Central memory CD8-positive, alpha-beta T cell (primary cell): ENCODE data around the gene HDAC7.

Experiments used
- ATAC-seq: fragments of 150-1000 bp; cut with Tn5 transposase; replicated peaks from 2 replicates; pipeline ENCODE4 v1.10.0; 2022; ENCODE audit warnings: mild to moderate bottlenecking, moderate FRiP score, moderate number of reproducible peaks; ENCODE audit not compliant: poor library complexity, severe bottlenecking; ENCODE audit errors: extremely low read depth
- DNase-seq, 2 donors: peaks; one replicate each; pipeline ENCODE4 v3.0.0; 2021; ENCODE audit warnings: low spot score in 2 of 2
- H3K27ac Mint-ChIP-seq: one replicate; pipeline ENCODE4 v1.8.0; 2022; ENCODE audit warnings: low read depth, mild to moderate bottlenecking, moderate library complexity, mixed read lengths
- H3K27me3 Mint-ChIP-seq: one replicate; pipeline ENCODE4 v1.8.0; 2022; ENCODE audit warnings: mixed read lengths
- H3K36me3 Mint-ChIP-seq: one replicate; pipeline ENCODE4 v1.8.0; 2022; ENCODE audit warnings: mild to moderate bottlenecking, moderate library complexity, mixed read lengths; ENCODE audit not compliant: insufficient read depth
- H3K4me1 Mint-ChIP-seq: one replicate; pipeline ENCODE4 v1.8.0; 2022; ENCODE audit warnings: mixed read lengths
- H3K4me3 Mint-ChIP-seq: one replicate; pipeline ENCODE4 v1.8.0; 2022; ENCODE audit warnings: mild to moderate bottlenecking, moderate library complexity, mixed read lengths
- H3K9me3 Mint-ChIP-seq: one replicate; pipeline ENCODE4 v1.8.0; 2022; ENCODE audit warnings: mixed read lengths

HDAC7 gene

DNA sequence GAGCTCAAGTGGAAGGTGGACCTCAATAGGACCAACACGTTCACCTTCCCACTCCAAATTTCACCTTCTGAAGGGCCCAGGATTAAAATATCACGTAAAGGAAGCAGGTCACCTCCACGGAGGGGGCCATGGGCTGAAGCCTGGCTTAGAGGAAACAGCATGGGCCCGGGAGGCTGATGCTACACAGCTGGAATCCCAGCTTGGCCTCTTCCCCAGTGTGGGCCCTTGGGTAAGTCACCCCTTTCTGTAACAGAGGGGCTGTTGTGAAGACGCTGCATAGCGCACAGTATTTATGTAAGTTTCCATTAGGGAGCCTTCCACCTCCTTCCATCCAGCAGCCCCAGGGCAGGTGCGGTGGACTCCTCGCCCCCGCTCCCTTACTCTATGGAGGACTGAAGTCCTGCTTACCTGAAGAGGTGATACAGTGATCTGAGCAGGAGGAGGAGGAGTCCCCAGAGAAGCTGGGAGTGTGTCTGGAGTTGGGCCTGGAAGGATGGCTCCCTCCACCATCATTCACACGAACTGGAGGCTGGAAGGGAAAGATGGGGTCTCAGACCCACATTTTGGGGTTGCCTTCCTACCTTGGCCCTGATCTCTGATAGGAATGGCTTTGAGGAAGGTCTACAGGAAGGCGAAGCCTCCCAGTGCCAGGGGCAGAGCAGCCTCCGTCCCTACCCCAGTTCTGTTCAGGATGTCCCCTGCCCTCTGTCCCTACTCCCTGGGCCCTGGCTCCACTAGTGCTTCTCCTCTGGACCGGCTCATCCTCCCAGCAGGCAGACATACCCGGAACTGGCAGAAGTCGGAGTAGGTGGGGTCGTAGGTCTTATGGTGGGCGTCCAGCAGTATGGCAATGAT lies 37.2 kb upstream of the HDAC7 start:
- no peak overlapping the region for H3K4me3 Mint-ChIP-seq
- ATAC-seq, result no peak
- no peak overlapping the region for H3K27ac Mint-ChIP-seq
- no peak for DNase-seq
- no peaks in the 10 kb centered on the region for H3K36me3 Mint-ChIP-seq
- H3K27me3 Mint-ChIP-seq, result no peaks in the 10 kb centered on the region
- H3K9me3 Mint-ChIP-seq, result no peaks in the 10 kb centered on the region
- H3K4me1 Mint-ChIP-seq, result no peaks in the 10 kb centered on the region

DNA sequence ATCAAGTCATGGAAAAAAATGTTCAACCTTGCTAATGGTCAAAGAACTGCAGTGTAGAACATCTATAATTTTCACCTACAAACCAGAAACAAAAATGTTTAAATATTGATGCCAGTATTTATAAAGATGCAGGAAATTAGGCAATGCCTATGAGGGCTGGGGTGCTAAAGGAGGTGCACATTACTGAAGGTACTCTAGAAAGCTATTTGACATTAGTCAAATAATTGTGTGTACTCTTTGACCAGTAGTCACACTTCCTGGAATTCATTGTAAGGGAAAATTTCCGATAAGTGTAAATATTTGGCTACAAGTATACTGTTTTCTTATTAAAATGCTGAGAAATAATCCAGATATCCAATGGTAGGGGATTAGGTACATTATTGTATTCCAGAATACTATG lies 36.4 kb upstream of the HDAC7 start:
- H3K27ac Mint-ChIP-seq, result no peak overlapping the region
- no peaks in the 10 kb centered on the region for H3K27me3 Mint-ChIP-seq
- no peaks in the 10 kb centered on the region for H3K4me1 Mint-ChIP-seq
- DNase-seq (no peak), ATAC-seq (no peak)
- H3K4me3 Mint-ChIP-seq, result no peak overlapping the region
- no peaks in the 10 kb centered on the region for H3K9me3 Mint-ChIP-seq
- no peaks in the 10 kb centered on the region for H3K36me3 Mint-ChIP-seq

DNA sequence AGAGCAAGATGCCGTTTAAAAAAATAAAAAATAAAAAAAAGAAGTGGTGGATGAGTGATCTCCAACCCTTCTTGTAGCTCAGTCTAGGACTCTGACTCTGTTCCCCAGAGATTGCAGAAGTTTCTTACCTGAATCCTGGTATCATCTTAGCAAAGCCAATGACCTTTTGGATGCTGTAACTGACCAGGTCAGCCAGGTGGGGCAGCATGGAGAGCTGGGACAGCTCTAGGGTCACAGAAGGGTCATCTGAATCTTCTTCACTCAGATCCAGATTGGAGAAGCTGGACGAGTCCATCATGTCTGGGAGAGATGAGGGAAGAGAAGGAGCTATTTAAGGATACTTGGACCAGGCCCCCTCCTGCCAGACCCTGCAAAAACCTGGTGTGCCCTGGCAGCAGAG lies 35.8 kb upstream of the HDAC7 start:
- H3K27me3 Mint-ChIP-seq, result no peaks in the 10 kb centered on the region
- H3K4me1 Mint-ChIP-seq, result no peaks in the 10 kb centered on the region
- DNase-seq, result no peak
- no peaks in the 10 kb centered on the region for H3K9me3 Mint-ChIP-seq
- no peak for ATAC-seq
- no peak overlapping the region for H3K4me3 Mint-ChIP-seq
- no peaks in the 10 kb centered on the region for H3K36me3 Mint-ChIP-seq
- no peak overlapping the region for H3K27ac Mint-ChIP-seq

GRCh38 chr12:47854531-47854930 lies 34.8 kb upstream of the HDAC7 start:
- ATAC-seq (no peak), DNase-seq (no peak)
- no peaks in the 10 kb centered on the region for H3K36me3 Mint-ChIP-seq
- no peaks in the 10 kb centered on the region for H3K4me1 Mint-ChIP-seq
- no peaks in the 10 kb centered on the region for H3K27me3 Mint-ChIP-seq
- H3K27ac Mint-ChIP-seq, result no peak overlapping the region
- no peak overlapping the region for H3K4me3 Mint-ChIP-seq
- no peaks in the 10 kb centered on the region for H3K9me3 Mint-ChIP-seq

- no peak overlapping the region for H3K4me3 Mint-ChIP-seq
- H3K9me3 Mint-ChIP-seq, result no peaks in the 10 kb centered on the region
- no peaks in the 10 kb centered on the region for H3K4me1 Mint-ChIP-seq
- ATAC-seq, result no peak
- no peaks in the 10 kb centered on the region for H3K36me3 Mint-ChIP-seq
- no peak for DNase-seq
- H3K27ac Mint-ChIP-seq, result no peak overlapping the region
- no peaks in the 10 kb centered on the region for H3K27me3 Mint-ChIP-seq
These were observed 32.4 kb upstream of the HDAC7 start for GRCh38 chr12:47852096-47852571.

DNA sequence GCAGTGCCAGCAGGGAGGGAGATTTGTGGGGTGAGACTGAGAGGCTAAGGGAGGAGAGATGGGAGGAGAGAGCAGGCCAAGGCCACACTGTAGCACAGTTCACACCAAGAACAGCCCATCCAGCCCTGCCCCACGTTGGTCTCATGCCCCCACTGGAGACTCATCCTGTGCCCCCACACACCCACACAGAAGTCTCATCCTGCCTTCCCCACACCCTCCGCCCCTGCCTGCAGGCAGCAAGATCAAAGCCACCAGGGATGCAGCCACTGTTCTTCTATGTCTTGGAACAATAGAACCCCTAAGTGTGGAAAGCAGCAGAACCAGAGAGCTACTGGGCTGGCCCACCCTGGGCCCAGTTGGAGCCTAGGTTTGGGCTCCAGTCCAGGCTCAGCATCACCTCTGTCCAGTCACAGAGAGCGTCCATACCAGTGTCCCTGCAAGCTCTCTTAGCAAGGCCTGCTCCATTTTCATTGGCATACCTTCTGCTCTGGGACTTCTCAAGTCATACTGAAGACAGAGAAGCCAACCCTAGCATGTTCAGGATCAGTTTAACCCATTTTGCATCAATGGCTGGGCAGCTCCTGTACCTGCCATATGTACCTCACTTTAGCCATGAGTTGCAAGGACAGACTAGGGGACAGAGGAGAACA lies 31.7 kb upstream of the HDAC7 start:
- H3K4me3 Mint-ChIP-seq, result no peak overlapping the region
- DNase-seq (no peak), ATAC-seq (no peak)
- no peaks in the 10 kb centered on the region for H3K9me3 Mint-ChIP-seq
- H3K27ac Mint-ChIP-seq, result no peak overlapping the region
- H3K27me3 Mint-ChIP-seq, result no peaks in the 10 kb centered on the region
- no peaks in the 10 kb centered on the region for H3K36me3 Mint-ChIP-seq
- no peaks in the 10 kb centered on the region for H3K4me1 Mint-ChIP-seq

- no peaks in the 10 kb centered on the region for H3K9me3 Mint-ChIP-seq
- no peak for DNase-seq
- H3K4me3 Mint-ChIP-seq, result no peak overlapping the region
- H3K4me1 Mint-ChIP-seq, result no peaks in the 10 kb centered on the region
- H3K27me3 Mint-ChIP-seq, result no peaks in the 10 kb centered on the region
- no peaks in the 10 kb centered on the region for H3K36me3 Mint-ChIP-seq
- ATAC-seq, result no peak
- no peak overlapping the region for H3K27ac Mint-ChIP-seq
These were observed 30.7 kb upstream of the HDAC7 start for GRCh38 chr12:47850153-47851084.

GRCh38 chr12:47849261-47849660 lies 29.6 kb upstream of the HDAC7 start:
- no peaks in the 10 kb centered on the region for H3K4me1 Mint-ChIP-seq
- no peaks in the 10 kb centered on the region for H3K27me3 Mint-ChIP-seq
- ATAC-seq (no peak), DNase-seq (no peak)
- H3K36me3 Mint-ChIP-seq, result no peaks in the 10 kb centered on the region
- H3K9me3 Mint-ChIP-seq, result no peaks in the 10 kb centered on the region
- no peak overlapping the region for H3K27ac Mint-ChIP-seq
- no peak overlapping the region for H3K4me3 Mint-ChIP-seq

GRCh38 chr12:47848853-47849252 lies 29.1 kb upstream of the HDAC7 start:
- H3K9me3 Mint-ChIP-seq, result no peaks in the 10 kb centered on the region
- H3K27ac Mint-ChIP-seq, result no peak overlapping the region
- DNase-seq (no peak), ATAC-seq (no peak)
- H3K4me1 Mint-ChIP-seq, result no peaks in the 10 kb centered on the region
- H3K36me3 Mint-ChIP-seq, result no peaks in the 10 kb centered on the region
- no peaks in the 10 kb centered on the region for H3K27me3 Mint-ChIP-seq
- H3K4me3 Mint-ChIP-seq, result no peak overlapping the region

DNA sequence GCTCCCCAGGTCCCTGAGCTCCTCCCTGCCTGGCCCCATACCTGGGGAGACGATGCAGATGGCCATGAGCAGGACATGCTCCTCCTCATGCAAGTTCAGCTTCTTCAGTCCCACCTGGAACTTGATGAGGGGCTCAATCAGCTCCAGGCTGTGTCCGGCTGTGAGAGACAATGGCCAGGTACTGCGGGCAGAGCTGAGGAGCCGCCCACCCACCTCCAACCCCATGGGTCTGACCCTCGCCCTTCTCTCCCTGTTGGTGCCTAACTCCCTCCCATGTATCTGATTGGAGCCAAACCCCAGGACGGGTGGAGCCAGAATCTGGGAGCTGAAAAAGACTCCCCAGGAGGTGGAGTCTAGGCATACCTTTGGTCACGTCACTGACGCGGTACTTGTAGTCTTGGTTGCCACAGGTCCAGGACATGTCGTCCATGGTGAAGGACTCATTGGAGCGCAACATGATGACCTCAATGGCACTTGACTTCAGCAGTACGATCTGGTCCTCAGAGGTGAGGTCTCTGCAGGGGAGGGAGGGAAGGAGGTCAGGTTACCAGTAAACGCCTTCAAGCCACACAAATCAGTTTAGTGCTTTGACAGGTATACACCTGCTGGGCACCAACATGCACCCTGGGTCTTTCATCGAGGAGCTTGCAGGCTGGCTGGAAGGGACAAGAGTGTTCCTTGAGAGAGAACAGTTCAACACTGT lies 26.7 kb upstream of the HDAC7 start:
- Mint-ChIP-seq H3K4me1 (no peaks in the 10 kb centered on the region), H3K27me3 (no peaks in the 10 kb centered on the region)

GRCh38 chr12:47845081-47845480 lies 25.4 kb upstream of the HDAC7 start:
- Mint-ChIP-seq H3K4me1 (no peaks in the 10 kb centered on the region), H3K27ac (no peak overlapping the region), H3K36me3 (peaks cover 1% of the 10 kb centered on the region), H3K9me3 (no peaks in the 10 kb centered on the region), H3K27me3 (no peaks in the 10 kb centered on the region), H3K4me3 (no peak overlapping the region)
- DNase-seq, result no peak
- no peak for ATAC-seq

More for the DNA sequence above, 26.7 kb upstream of the HDAC7 start:
- H3K36me3 Mint-ChIP-seq, result peaks cover 1% of the 10 kb centered on the region
- no peaks in the 10 kb centered on the region for H3K9me3 Mint-ChIP-seq
- DNase-seq (no peak), ATAC-seq (no peak)
- no peak overlapping the region for H3K4me3 Mint-ChIP-seq
- no peak overlapping the region for H3K27ac Mint-ChIP-seq
